HT-29 (cell line): ENCODE data around the gene HOXA9. TPM values are rescaled to one million over a fixed set of nuclear protein-coding genes. Genes with fewer than 3 reads are reported as not detected.

Source experiments
- DNase-seq: peaks from one replicate; pipeline ENCODE4 v3.0.0-alpha.2; 2015; ENCODE audit warnings: low spot score
- total RNA-seq: library from RNA; depleted of rRNA; stranded (reverse); fragments of >200 nt; shearing (Covaris generic); gene quantifications from 2 replicates; pipeline ENCODE4 v1.2.3, GENCODE V29; 2014

HOXA9 gene
- total RNA-seq, 1 experiment from 2014 or later, result 99.2 TPM

GRCh38 chr7:27188386-27189294, 23.3 kb upstream of the HOXA9 start:
- peak; percentile 68 for DNase-seq

DNA sequence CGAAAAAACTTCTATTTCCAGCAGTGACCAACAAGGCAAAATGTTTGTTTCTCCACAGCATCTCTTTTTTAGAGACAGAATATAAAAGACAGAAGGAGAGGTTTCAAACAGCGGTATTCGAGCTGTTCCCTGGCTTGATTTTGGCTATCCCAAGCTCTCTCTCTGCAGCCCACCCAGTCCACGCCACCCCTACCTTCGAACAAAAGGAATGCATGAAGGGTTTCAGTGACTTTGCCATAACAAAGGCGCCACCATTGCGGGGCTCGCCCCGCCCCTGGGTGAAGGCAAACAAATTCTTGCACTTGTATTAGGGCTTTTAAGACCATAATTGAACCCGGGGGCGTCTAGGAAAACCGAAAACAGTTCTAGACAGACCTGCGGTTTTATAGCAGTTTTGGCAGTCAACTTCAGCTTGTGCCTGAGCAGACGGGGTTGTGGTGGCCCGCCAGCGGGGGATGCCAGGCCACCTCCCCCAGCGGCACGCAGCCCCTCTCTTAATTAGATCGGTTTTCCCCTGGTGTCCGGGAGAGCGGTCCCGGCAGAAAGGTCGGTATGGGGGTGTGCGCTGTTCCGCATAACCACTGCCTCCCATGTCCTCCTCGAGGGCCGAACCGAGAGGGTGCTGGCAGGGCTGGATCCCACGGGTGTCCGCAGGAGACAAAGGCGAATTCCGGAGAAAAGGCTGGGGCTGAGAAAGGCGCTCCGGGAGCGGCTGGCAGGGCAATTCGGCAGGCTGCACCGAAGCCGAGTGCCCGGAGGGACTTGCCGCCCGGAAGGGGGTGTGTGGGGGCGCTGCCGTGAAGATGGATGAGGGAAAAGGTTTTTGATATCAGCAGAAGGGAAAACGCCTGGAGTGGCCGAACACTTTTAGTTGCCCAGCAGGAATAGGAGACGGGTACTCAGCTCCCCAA, 22.4 kb upstream of the HOXA9 start:
- DNase-seq, result peak; percentile 66

GRCh38 chr7:27186668-27187474, 21.5 kb upstream of the HOXA9 start:
- no peak for DNase-seq

DNA sequence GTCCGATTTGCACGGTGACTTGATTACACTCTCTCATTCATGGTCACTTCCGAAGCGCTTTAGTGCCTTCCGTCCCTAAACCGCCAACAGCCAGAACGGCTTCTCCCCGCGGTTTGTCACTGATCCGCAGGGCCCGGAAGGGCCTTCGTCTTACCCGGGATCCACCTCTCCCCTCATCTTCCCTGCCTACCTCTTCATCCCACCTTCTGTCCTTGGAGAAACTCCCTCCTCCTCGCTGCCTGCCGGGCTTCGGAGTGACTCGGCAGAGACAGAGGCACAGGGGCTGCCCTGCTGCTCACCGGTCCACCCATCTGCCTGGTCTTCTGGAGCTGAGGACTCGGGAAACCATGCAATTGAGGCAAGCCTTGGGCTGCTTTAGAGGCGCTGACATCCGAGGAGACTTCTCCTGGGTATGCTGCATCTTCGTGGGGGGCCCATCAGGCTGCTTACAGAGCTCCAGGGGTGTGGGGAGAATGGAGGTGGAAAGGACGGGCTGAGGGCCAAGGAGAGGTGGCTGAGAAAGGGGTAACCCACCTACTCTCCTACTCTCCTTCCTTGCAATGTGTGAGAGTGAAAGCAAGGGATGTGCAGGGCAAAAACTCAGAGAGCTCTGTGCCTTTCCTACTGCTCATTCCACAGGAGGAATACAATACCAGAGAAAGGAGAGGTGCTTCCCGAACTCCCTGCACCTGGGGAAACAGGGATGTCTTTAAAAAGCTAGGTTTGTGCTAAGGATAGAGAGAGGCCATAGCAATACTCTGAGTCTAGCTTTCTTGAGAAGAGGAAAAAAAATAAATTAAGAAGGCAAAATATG, 20.7 kb upstream of the HOXA9 start:
- peak; percentile 72 for DNase-seq

DNA sequence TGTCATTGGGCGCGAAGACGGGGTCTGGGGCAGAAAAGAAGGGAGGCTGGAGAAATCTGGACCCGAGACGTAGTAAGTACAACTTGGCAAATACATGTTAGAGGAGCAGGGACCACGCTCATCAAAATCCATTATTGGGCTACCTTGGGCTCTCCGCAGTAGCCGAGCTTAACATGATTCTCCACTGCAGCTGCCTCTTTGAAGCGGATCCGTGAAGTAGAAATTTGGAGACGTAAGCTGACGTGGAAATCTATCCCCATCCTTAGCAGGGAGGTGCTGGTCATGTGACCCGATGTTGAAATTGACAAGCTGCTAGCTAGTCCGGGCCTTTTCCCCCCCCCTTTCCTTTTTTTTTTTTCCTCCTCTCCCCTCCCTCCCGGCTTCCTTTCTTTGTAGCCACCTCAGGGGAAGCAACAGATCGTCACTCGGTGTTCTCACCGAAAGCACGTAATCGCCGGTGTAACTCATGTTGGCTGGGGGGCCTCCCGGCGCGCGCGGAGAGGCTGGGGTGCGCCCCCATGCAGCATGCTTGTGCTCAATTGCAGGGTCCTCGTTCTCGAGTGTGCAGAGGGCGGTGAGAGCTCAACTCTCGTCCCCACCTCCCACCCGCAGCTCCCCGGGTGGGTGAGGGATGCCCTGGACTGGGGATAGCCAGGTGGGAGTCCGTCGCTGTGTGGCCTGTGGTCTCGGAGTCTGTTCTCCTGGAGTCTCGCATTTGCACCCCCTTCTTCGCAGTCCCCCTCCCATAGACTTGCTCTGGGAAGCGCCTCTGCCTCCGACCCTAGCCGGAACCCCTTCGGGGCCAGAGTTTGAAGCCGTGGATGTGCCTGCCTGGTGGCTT, 19.9 kb upstream of the HOXA9 start, which contains the start of gene HOXA11:
Gene HOXA11 (minus strand): TSS at position 220 of the 841 bp plus-strand sequence. CDS start 88 bp downstream, at position 132.
- peak; percentile 70 for DNase-seq

- DNase-seq, result peak; percentile 80
These were observed 19.1 kb upstream of the HOXA9 start for GRCh38 chr7:27184337-27185012.

DNA sequence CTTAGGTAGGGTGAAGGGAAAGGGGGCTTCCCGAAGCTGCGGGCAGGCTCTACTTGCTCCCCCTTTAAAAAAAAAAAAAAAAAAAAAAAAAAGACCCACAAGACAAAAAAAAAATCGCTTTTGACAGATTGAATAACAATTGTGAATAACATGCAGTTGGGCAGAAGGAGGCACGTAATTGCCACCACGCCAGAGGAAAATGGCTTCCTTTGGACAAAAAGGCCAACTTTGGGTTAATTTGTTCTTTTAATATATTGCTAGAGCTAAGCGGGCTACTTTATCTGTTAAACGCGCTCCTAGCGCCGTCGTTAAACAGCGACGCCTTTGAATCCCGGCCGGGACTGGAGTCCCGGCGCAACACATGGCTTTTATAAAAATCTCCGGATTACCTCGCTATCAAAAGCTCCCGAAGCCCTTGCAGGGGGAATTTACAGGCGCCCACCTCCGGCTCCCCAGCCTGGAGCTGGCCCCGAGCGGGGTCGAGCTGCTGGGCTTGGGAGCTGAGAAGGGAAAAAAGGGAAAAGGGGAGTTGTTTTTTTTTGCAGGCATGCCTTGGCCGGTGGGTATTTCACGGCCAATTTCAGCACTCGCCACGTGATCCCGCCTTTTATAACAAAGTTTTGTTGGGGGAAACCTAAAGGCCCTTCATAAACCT, 18.5 kb upstream of the HOXA9 start:
- no peak for DNase-seq

- DNase-seq, result no peak
These were observed 17.7 kb upstream of the HOXA9 start for GRCh38 chr7:27182861-27183681.

DNA sequence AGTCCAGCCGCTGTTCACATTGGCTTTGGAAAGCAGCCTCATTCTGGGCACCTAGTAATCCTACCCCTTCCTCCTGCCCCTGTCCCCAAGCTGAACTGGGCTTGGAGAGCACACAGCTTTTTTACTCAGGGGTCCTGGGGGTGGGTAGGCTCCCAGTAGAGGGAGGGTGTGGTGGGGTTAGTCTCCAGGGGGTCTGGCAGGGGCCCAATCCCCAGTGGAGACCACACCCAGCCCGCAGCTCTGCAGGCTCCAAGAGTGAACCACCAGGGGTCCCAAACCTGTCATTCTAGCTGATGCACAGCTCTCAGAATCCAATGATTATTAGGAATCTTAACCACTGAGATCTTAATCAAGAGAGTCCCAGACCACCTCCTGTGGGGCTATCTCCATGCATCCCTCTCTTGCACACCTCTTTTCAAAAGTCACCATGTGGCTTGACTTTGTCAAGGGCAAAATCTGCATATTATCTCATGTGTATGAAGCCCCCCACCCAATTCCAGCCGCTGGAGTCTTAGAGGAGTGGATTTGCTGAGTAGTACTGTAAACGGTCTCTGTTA, 17.0 kb upstream of the HOXA9 start:
- DNase-seq, result peak; percentile 64

GRCh38 chr7:27181795-27182275, 16.5 kb upstream of the HOXA9 start:
- DNase-seq, result peak; percentile 65

- peak; percentile 66 for DNase-seq
These were observed 15.4 kb upstream of the HOXA9 start for GRCh38 chr7:27180431-27181420.

DNA sequence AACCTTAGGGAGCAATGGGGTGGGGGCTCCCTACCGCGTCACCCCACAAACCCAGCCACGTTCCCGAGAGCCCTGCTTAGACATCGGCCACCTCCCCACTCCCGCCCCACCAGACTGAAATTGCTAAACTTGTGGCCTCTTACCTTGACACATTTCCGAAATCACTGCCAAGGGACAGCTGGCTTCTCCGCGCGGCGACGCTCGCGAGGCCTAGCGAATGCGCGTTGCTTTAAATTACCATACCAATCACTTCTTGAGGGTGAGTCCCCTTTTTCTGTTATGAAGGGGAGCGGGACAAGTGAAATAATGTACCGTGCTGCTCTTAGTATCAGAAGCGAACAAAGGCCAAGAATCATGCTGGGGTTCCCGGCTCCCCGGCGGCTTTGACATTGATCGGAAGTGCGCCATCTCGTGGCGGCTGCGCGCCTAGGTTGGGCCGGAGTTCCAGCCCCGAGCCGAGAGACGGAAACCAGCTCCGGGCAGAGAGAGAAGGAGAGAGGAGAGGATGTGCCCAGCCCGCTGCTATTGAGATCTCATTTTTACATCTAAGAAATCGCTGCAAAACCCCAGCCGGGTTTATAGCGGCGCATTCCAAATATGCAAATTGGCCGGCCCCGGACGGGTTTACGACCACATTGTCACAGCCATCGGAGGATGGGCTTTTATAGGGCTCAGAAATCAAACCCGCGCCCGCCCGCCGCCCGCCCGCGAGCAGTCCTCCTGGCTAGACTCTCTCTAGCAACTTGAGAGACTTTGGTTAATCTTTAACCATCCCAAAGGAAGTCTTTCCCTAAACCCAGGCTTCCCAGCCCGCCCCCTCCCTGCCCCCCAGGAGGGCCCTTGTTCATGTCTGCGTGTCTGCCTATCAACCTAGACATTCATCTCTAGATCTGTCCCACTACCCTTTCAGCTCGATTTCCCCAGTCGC, 14.4 kb upstream of the HOXA9 start:
- peak; percentile 71 for DNase-seq

DNA sequence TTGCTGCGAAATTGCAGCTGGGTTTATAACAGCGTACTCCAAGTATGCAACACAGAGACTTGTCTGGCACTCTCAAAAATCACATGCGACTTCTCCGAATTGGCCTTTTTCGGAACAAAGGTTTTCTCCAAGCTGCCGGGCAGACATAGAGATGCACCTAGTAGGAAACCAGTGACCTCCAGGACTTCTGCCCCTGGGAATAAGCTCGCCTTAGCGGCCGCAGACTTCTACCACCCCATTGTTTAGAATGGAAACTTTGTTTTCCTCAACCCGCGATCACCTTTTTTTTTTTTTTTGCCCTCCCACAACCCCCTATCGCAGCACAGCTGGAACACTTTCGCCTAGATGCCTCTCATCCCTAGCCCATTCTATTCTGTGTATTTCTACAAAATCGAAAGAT, 13.7 kb upstream of the HOXA9 start:
- DNase-seq, result peak; percentile 61

GRCh38 chr7:27178366-27178765, 13.0 kb upstream of the HOXA9 start:
- DNase-seq, result no peak
